Eye (tissue), 1 donor: Measurements from ENCODE around the gene CLDN7.
A peak's percentile ranks its signal among the peaks of the same experiment; 100 is the strongest.

ENCODE experiments used
- DNase-seq: peaks from one replicate; pipeline ENCODE4 v3.0.0-alpha.2; 2015

CLDN7 gene, protein sequence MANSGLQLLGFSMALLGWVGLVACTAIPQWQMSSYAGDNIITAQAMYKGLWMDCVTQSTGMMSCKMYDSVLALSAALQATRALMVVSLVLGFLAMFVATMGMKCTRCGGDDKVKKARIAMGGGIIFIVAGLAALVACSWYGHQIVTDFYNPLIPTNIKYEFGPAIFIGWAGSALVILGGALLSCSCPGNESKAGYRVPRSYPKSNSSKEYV

DNA sequence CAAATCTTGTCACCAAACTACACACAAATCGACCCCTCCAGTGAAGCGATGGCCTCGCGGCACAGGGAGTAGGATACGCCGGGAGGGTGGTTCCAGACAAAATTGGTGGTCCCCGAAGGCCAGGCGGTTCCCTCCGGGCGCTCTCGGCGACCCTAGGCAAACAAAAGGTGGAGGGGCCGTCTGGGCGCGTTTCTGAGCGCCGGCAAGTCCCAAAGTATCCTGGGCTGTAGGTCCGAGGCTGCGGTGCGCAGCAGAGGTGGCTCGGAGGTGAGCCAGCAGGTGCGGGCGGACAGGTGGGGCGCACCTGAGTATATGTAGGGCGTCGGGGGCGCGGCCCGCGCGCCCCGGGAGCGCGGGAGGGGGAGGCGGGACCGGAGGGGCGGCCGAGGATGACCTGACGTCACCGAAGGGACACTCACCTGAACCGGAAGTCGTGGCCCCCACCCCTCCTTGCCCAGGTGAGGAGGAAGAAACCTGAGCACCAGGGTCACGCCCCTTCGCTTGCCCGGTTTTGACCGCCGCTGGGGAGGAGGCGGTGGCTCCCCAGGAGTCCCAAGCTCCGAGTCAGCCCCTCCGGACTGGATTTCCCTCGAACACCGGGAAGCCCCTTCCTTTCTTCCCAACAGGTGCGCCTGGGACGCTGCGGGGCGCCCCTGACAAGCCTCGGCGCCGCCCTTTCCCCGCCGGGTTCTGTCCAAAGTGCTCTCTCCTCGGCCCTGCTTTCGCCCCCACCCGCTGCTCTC is at the start of gene CLDN7:
TSS of gene CLDN7 (minus strand) at position 287 of the 743 bp plus-strand sequence. CDS start 435 bp downstream, outside the sequence.
- DNase-seq: no peak

DNA sequence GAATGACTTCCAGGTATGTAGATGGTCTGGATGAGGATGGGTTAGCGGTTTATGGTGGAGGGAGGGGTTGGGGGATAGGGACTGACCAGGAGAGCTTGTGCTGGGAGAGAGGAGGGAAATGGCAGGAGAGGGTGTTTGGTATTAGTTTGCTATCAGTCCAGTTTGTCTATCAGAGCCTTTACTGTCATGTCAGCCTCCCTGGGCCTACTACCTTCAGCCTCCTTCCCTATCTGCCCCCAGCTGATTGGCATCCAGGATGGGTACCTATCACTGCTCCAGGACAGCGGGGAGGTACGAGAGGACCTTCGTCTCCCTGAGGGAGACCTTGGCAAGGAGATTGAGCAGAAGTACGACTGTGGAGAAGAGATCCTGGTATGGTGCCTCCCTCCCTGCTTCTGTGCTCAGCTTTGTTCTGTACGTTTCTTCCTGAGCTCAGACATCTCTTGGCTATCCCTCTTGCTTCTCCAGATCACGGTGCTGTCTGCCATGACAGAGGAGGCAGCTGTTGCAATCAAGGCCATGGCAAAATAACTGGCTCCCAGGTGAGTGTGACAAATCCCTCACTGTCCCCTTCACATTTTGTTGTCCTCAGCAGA is 48.9 kb upstream of the CLDN7 start:
- no peak for DNase-seq

DNA sequence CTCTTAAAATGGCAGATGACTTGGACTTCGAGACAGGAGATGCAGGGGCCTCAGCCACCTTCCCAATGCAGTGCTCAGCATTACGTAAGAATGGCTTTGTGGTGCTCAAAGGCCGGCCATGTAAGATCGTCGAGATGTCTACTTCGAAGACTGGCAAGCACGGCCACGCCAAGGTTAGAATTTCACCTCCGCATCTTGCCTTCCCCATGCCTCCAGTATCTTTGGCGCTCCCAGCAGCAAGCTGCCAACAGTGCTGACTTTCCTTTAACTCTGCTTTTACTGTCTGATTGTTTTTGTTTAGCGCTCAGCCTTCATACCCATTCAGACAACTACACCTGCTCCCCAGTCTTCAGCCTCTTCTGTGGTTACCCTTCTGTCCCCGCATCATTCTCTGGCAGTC is 47.4 kb upstream of the CLDN7 start:
- DNase-seq: no peak

DNA sequence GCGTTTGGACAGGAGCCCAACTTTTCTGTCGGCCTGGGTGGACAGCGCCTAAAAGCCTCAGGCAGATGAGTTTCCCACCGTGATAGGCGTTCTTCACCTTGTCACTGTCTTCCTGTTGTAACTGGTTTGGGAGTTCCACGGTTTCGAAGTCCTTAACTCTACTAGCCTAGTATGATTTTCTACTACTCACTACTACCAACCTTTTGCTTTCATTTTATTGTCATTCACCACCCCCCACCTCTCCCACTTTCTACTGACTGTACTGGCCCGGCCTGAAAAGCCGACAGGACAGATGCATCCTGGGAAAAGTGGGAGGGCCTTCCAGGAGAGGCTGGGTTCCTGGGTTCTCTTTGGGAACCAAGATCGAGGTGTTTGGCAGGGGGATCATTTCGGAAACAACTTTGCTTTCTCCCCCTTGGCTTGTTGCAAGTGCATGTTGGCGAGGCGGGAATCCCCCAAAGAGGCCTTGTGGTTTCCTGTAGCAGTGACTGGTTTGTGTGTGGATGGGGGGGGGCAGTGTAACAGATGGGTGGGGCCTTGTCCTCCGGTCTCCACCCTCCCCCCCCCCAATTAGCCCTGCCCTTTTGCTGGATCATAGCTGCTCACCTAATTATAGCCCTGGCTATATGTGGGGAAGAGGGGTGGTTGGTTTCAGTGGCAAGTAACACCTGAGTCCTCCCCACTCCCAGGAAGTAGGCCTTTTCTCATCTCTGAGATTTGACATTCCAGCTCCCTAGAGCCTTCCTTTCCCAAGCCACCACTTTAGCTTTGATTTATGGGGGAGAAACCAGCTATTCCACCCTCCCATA is 46.6 kb upstream of the CLDN7 start:
- DNase-seq: peak; percentile 86

DNA sequence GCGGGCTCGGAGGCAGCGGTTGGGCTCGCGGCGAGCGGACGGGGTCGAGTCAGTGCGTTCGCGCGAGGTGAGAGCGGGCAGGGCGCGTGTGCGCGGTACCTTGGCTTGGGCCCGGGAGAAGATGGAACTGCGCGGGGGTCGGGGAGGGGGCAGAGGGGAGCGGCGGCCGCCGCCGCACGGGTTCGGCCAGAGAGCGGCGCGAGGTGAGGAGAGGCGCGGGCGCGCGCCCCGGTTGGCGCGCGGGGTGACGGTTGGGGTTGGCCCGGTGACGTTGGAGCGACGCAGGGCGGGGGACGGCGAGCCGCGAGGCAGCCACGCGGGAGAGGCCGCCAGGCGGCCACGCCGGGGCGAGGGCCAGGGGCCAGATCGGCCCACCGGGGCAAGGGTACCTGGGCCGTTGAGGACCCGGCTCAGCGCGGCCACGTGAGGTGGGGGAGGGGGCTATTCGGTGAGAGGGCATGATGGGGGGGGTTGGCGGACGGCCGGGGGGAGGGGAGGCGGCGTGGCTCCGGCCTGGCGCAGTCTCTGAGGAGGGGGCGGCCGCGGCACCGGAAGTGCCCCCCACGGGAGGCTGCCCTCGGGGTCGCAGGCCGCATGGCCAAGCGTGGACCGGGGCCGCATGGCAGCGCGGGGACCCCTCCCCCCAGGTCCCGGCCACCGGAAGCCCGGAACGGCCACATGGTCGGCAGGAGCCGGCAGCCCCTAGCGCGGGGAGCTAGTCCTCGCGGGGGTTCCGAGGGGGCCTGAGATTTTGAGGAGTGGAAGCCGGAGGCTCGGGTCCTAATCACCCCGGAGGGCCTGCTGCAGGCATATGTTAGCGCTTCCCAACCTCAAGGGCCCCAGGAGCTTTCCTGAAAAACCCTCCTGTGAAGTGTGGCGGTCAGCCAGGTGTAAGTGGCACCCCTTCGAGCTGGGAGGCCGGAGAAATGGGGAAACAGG is 45.7 kb upstream of the CLDN7 start:
- DNase-seq: no peak

DNA sequence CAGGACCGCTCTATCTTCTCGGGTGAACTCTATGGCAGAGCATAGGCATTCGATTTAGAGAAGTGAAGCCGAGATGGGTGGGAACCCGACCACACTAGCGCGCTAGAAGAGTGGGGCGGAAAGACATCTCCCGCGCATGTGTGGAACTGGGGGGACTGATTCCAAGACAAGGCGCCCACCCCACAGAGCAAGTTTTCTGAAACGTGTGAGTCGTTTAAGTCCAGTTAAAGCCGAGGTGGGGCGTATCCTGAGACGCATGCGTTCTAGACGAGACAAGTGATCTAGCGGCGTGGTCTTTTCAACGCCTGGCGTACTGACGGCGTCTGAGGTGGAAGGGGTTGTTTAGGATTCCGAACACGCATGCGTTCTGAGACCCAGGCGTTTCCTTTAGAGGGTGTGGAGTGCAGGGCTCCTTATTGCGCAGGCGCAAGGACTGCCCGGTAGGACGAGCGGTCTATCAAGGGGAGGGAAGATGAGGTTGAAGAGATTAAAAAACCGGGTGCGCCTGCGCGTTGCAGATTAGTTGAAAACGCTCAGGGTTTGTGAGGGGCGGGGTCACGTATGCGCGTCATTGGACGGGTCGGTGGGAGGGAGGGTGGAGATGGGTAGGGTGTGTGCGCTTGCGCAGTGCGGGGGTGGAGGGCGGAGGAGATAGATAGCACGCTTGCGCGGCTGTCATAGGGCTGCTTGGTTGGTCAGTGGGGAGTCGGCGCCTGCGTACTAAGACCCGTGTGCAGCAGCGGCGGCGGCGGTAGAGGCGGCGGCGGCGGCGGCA is 44.8 kb upstream of the CLDN7 start, which contains the start of gene EIF5A:
TSS of gene EIF5A (plus strand) at position 718 of the 775 bp plus-strand sequence. CDS start 2,008 bp downstream, outside the sequence.
- DNase-seq: peak; percentile 100

DNA sequence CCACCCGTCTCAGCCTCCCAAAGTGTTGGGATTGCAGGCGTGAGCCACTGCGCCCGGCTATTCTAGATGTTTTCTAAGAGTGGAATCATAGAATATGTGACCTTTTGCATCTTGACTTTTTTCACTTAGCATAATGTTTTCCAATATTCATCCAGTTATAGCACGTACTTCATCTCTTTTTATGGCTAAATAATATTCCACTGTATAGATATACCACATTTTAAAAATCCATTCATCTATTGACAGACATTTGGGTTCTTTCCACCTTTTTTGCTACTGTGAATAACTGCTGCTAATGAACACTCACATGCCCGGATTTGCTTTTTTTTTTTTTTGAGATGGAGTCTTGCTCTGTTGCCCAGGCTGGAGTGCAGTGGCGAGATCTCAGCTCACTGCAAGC is 41.9 kb upstream of the CLDN7 start:
- no peak for DNase-seq

DNA sequence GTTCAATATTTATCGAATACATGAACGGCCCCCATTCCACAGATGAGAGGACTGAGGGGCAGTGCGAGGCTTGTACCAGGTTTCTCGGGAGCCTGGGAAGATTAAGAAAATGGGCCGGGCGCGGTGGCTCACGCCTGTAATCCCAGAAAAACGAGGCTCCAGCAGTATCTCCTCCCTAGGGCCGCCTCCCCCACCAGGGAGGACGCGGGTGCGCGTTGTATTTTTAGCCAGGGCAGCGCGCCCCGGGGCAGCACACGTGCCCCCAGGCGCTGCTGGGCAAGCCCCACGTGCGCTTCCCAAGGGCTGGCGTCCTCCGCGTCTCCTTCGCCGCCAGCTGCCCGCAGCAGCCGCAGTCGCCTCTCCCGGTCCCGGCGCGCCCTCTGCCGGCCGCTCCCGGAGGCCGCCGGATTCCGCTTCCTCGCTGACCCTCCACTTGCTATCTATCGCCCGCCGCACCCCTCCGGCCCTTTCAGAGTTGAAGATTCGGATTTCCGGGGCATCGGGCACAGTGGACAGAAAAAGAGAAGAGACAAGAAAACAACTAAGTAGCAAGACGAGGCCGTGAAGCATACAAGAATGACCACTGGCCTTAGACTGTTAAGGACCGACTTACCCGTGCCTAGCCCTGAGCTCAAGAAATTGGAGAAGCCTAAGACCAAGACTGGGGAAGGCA is 34.0 kb upstream of the CLDN7 start:
- peak; percentile 92 for DNase-seq

DNA sequence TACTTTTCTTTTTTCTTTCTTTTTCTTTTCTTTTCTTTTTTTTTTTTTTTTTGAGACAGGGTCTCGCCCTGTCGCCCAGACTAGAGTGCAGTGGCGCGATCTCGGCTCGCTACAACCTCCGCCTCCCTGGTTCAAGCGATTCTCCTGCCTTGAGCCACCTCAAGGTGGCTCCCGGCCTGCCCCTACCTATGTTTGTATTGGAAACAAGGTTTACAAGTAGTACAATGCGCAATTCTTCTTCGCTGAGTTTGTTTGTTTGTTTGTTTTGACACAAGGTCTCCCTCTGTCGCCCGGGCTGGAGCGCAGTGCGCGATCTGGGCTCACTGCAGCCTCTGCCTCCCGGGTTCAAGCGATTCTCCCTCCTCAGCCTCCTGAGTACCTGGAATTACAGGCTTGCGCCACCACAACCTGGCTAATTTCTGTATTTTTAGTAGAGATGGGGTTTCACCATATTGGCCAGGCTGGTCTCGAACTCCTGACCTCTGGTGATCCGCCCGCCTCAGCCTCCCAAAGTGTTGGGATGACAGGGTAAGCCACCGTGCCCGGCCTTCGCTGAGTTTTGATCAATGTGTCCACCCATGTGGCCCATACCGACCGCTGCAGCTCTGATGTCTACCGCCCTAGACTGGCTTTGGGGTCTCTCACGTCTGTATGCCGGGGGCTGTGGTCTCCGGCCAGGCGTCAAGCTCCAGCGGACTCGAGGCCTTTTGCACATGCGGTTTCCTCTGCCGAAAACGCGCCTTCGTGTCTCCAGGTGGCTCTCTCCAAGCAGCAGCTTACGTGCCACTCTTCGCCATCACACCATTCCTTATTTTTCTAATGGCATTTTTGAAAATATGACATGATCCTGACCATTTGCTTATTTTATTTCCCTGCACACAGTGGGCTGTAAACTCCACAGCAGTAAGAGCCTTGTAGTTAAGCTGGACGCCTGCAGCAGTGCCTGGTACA is 33.2 kb upstream of the CLDN7 start:
- DNase-seq: peak; percentile 27

DNA sequence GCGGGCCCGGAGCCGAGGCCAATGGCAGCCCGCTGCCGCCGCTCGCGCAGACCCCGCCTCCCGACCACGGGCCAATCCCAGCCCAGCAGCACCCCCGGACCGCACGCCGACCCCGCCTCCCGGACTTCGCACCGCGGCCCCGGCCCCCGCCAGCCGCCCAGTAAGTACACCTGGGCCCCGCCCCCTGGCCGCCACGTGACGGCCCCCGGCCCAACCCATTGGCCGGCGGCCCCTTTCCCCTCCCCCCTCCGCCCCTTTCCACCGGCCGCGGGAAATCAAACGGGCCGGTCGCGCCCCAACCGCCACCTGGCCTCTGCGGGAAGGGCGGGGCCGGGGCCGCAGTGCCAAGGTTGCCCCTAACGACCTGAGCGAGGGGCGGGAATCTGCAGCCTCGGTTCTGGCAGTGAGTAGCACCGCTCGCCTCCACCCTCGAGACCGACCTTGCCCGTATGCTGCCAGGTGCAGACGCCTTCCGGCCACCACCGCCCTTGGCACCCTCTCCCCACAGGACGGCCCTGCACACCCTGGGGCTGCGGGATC is 32.4 kb upstream of the CLDN7 start, which contains the start of gene YBX2:
TSS of gene YBX2 (minus strand) at position 26 of the 540 bp plus-strand sequence. CDS start 139 bp downstream, outside the sequence.
- DNase-seq: peak; percentile 75

DNA sequence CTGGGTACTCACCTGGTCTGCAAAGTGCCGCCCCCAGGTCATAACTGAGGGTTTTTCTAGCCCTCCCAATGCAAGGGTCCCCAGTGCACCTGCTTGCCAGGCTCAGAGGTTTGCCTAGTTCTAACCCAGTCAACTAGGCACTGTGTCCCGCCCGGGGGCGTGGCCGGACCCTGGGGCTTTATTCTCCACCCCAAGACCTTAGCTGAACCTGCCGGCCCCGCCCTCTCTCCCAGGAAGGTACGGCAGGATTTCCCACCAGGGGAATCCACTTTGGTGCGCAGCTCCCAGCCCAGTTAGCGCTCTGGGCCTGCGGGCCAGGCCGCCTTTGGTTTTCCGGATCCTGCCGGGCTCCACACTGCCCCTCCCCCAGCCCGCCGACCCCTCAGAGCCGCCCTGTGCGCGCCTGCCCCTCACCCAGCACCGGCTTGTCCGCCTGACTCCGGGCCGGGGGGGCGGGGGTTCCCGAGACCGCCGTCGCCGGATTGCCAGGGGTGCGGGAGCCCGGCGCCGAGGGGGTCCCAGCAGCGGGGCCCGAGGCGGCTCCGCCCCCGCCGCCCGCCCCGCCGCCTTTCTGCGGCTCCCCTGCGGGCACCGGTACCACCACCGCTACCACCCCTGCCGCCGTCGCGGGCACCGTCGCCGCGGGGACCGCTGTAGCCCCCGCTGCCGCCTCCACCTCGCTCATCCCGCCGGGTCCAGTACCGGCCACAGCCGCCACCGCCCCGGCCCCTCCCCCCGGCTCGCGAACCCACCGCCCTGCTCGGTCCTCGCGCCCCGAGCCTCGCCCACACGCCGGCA is 31.7 kb upstream of the CLDN7 start:
- DNase-seq: peak; percentile 21

DNA sequence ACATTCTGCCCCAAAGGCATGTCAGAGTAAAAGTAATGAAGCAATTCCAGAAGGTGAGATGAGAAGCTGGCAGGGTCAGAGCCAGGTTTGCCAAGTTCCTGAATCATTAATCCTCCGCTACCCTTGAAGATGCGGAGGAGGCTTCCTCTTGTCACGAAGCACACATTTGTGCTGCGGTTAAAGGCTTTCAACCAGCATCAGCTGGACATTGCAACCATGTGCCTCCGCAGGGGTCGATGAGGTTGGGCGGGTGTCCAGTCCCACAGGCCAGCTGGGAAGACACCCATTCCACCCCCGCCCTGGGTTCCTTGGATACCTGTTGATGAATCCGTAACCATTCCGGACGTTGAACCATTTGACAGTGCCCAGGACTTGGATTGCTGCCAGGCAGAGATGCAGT is 30.9 kb upstream of the CLDN7 start:
- no peak for DNase-seq

DNA sequence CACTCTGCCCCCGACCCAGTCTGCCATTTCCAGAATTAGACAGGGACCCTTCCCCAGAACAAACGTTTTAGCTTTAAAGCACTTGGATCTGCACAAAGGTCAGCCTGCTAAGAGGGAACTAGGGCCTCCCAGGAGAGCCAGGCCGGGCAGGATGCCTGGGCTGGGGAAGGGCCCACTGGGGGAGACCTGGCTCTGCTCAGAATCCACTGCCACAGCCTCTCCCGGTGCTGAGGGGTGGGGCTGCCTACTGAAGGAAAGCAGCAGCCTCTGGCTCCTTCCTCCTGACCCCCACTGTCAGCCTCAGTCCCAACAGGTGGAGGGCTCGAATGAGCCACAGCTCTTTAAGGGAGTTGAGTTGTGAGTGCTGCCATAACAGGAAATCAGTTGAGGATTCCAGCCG is 30.5 kb upstream of the CLDN7 start:
- no peak for DNase-seq

DNA sequence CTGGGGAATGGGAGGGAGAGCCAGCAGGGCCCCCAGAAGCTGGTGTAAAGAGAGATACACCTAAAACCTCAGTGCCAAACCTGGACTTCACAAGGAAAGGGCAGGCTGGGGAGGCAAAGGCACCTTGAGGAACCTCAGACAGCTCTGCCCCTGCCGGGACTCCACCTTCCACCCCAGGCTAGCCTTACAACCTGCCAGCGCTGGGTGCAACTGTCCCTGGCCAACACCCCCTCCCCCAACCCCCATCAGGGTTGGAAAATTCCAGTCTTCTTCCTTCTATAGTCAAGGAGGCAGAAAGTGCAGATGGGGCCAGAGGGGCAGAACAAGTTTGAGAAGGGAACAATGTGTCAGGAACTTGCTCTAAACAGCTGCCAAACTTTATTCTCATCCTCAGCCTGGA is 29.9 kb upstream of the CLDN7 start:
- DNase-seq: no peak

DNA sequence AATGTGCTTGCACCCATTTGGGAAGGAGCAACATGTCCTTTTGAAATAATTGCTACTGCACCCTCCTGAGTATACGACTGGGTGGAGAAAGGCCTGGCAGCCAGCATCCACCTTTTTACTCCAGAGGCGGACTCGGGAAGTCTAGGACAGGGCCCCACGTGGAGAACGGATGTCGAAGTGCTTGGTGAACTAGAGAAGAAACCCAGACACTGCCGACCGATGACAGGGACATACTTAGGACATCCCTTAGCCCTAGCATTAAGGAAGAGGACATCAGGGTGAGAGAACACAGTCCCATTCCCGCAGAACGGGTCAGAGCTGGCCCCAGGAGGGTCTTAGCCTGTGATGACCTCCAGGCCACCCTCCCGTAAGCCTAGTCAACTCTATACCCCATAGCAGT is 28.4 kb upstream of the CLDN7 start:
- DNase-seq: no peak

DNA sequence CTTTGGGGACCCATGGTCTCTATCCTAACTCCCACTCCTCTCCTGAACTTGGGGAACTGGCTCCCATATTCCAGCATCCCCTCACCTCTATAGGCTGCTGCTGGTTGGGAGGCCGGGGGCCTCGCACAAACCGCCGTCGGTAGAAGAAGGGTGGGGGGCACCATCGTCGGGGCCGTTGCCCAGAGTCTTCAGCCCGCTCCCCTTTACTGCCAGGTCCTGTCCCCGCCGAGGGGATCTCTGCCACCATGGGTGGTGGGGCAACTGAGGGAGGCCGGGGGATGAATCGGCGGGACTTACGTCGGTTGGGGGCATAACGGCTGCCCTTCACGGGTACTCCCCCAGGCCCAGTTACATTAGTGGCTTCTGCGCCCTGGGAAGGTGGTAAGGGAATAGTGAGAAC is 27.9 kb upstream of the CLDN7 start:
- DNase-seq: no peak

DNA sequence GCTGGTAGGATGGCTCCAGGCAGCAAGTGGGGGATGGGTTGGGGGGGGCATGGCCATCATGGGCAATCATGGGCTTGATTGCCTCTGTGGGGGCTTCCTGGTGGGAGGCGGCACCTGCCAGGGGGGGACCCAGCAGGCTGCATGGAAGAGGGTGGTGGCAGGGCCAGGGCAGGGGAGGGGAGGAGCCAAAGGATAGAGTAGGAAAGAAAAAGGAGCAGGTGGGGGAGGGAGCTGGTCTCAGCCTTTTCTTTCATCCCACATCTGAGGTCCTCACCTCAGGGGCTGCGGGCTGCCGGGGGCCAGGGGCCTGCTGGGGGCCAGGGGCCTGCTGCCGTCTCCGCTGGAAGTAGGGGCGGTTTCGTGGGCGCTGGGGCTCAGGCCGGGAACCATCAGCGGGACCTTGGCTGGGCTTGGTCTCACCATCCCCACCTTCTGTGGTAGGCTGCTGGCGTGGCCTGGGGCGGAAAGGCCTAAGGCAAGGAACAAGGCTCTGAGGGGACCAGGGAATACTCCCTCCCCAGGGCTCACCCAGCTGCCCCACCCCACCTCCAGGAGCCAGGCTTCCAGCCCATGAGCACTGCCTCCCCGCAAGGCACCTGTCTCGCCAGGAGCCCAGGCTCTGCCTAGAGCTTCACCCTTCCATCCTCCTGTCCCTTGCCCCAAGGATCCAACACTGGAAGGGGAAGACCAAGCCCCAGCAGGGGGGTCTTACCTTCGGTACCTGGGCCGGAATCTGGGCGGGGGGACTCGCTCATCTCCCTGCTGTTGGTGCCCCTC is 27.2 kb upstream of the CLDN7 start:
- no peak for DNase-seq
